Fibroblast of mammary gland (primary cell): ENCODE results near the gene KRT73.

Source experiments
- DNase-seq: peaks from one replicate; pipeline ENCODE4 v3.0.0-alpha.2; 2010; ENCODE audit warnings: low read depth
- H3K4me3 ChIP-seq: 2 replicates; pipeline ENCODE4 v1.5.1; 2011; ENCODE audit warnings: low read depth, mild to moderate bottlenecking, low read length, moderate library complexity; ENCODE audit not compliant: control insufficient read depth
- CTCF ChIP-seq: conservative IDR thresholded peaks from 2 replicates; pipeline ENCODE4 v1.5.1; 2011; ENCODE audit warnings: low read depth, low read length, inconsistent platforms; ENCODE audit not compliant: control insufficient read depth, insufficient read depth

KRT73 gene

GRCh38 chr12:52559979-52560378, 58.4 kb downstream of the KRT73 start:
- DNase-seq, result no peak
- TF ChIP-seq CTCF, result no peak
- H3K4me3 ChIP-seq, result no peak overlapping the region

- no peak for TF ChIP-seq CTCF
- H3K4me3 ChIP-seq, result no peak overlapping the region
- DNase-seq, result no peak
Measured at GRCh38 chr12:52558781-52559445, 59.4 kb downstream of the KRT73 start.
